ENCODE data around the gene C20orf144.

- TF ChIP-seq, protein P1, sequence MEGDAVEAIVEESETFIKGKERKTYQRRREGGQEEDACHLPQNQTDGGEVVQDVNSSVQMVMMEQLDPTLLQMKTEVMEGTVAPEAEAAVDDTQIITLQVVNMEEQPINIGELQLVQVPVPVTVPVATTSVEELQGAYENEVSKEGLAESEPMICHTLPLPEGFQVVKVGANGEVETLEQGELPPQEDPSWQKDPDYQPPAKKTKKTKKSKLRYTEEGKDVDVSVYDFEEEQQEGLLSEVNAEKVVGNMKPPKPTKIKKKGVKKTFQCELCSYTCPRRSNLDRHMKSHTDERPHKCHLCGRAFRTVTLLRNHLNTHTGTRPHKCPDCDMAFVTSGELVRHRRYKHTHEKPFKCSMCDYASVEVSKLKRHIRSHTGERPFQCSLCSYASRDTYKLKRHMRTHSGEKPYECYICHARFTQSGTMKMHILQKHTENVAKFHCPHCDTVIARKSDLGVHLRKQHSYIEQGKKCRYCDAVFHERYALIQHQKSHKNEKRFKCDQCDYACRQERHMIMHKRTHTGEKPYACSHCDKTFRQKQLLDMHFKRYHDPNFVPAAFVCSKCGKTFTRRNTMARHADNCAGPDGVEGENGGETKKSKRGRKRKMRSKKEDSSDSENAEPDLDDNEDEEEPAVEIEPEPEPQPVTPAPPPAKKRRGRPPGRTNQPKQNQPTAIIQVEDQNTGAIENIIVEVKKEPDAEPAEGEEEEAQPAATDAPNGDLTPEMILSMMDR (IDR thresholded peaks at IDR 0.05): no peak
- no peak for TF ChIP-seq POLR2A (IDR thresholded peaks at IDR 0.05)
These were observed 21.8 kb upstream of the C20orf144 start for GRCh38 chr20:33640287-33640686.

All from esophagus squamous epithelium (tissue), 4 donors.